GM23338 (cell line): ENCODE data around the gene GMEB2. TPM values are rescaled to one million over a fixed set of nuclear protein-coding genes. Genes with fewer than 3 reads are reported as not detected.

Experiments used
- CREB1 ChIP-seq: fragments of 250-450 bp; sonication (Bioruptor Pico); IDR thresholded peaks from 2 replicates; pipeline ENCODE4 v1.5.0; 2020; ENCODE audit warnings: low read depth, mild to moderate bottlenecking, moderate library complexity
- CTCF ChIP-seq, 2 experiments: fragments of 200-600 bp in 1 of 2; sonication (generic) in 1 of 2; conservative IDR thresholded peaks; 2 replicates each; pipeline versions ENCODE4 v1.5.1 to v1.6.1; 2016 to 2017; ENCODE audit warnings: antibody characterized with exemption in 2 of 2, low read depth in 2 of 2, mild to moderate bottlenecking in 2 of 2, moderate library complexity in 1 of 2
- ETS1 ChIP-seq: IDR thresholded peaks from 2 replicates; pipeline ENCODE4 v1.6.1; 2016; ENCODE audit warnings: antibody characterized with exemption
- EZH2 ChIP-seq: fragments of 200-600 bp; sonication (generic); IDR thresholded peaks from one replicate; pipeline ENCODE4 v1.8.0; 2017; ENCODE audit warnings: antibody characterized with exemption, mild to moderate bottlenecking, low read depth; ENCODE audit not compliant: unreplicated experiment
- EZH2phosphoT487 ChIP-seq: fragments of 200-600 bp; sonication (generic); IDR thresholded peaks from one replicate; pipeline ENCODE4 v1.8.1; 2018; ENCODE audit warnings: antibody characterized with exemption; ENCODE audit not compliant: unreplicated experiment
- JUNB ChIP-seq: IDR thresholded peaks from one replicate; pipeline ENCODE4 v1.6.1; 2016; ENCODE audit warnings: antibody characterized with exemption; ENCODE audit not compliant: unreplicated experiment
- STAT1 ChIP-seq: IDR thresholded peaks from one replicate; pipeline ENCODE4 v1.6.1; 2016; ENCODE audit warnings: antibody characterized with exemption; ENCODE audit not compliant: unreplicated experiment
- ZNF114 ChIP-seq: fragments of 250-450 bp; sonication (Bioruptor Pico); IDR thresholded peaks from 2 replicates; pipeline ENCODE4 v1.5.0; 2020; ENCODE audit warnings: mild to moderate bottlenecking, moderate library complexity
- ZNF331 ChIP-seq: fragments of 250-450 bp; sonication (Bioruptor Pico); IDR thresholded peaks from 2 replicates; pipeline ENCODE4 v1.5.0; 2020; ENCODE audit warnings: low read depth, mild to moderate bottlenecking, moderate library complexity
- ZNF462 ChIP-seq: fragments of 250-450 bp; sonication (Bioruptor Pico); IDR thresholded peaks from 2 replicates; pipeline ENCODE4 v1.5.0; 2020; ENCODE audit warnings: mild to moderate bottlenecking, moderate library complexity
- polyA plus RNA-seq: library from polyadenylated mRNA; unstranded; fragments of >200 nt; fragmentation: Nextera tagmentation; extraction: Ambion mirVana; gene quantifications from 2 replicates; pipeline ENCODE4 v1.2.1, GENCODE V29; 2016
- total RNA-seq: library from RNA; depleted of rRNA; stranded (reverse); fragments of >200 nt; shearing (Covaris generic); gene quantifications from 2 replicates; pipeline ENCODE4 v1.2.3, GENCODE V29; 2014

The GMEB2 gene
- total and polyA plus RNA-seq, 2 experiments from 2014 or later, result 4.4 to 20.6 TPM

- TF ChIP-seq ZNF462 (CRISPR knock-in tag), result no peak
- TF ChIP-seq CTCF (conservative IDR thresholded peaks at IDR 0.05; ENCODE audit: low read depth in 2 of 2), result no peak
- no peak for TF ChIP-seq ZNF331 (CRISPR knock-in tag)
- no peak for TF ChIP-seq EZH2
- TF ChIP-seq ETS1, result no peak
- TF ChIP-seq STAT1, result no peak
- no peak for TF ChIP-seq ZNF114 (CRISPR knock-in tag)
- TF ChIP-seq JUNB, result no peak
- TF ChIP-seq CREB1 (CRISPR knock-in tag), result no peak
- no peak for TF ChIP-seq EZH2phosphoT487
Measured at GRCh38 chr20:63570281-63571086, 56.4 kb downstream of the GMEB2 start (continued).
